ENCODE data around the gene ZMIZ1.

ZMIZ1 gene

GRCh38 chr10:79066411-79067240, 2.1 kb upstream of the ZMIZ1 start:
- peak; percentile 20 for DNase-seq

GRCh38 chr10:79067241-79068202, 1.2 kb upstream of the ZMIZ1 start:
- peak; percentile 62 for DNase-seq

GRCh38 chr10:79068203-79068561, 584 bp upstream of the ZMIZ1 start:
- no peak for DNase-seq

- peak; percentile 21 for DNase-seq
These were observed 737 bp downstream of the ZMIZ1 start for GRCh38 chr10:79069325-79070080.

- DNase-seq: no peak
These were observed 1.4 kb downstream of the ZMIZ1 start for GRCh38 chr10:79070081-79070605.

GRCh38 chr10:79070606-79071395, 2.0 kb downstream of the ZMIZ1 start:
- DNase-seq: peak; percentile 56

GRCh38 chr10:79071396-79071923, 2.7 kb downstream of the ZMIZ1 start:
- DNase-seq: no peak

GRCh38 chr10:79072041-79072441, 3.3 kb downstream of the ZMIZ1 start:
- peak; percentile 26 for DNase-seq

- DNase-seq: no peak
These were observed 4.4 kb downstream of the ZMIZ1 start for GRCh38 chr10:79072994-79073645.

- DNase-seq: no peak
These were observed 5.1 kb downstream of the ZMIZ1 start for GRCh38 chr10:79073784-79074432.

GRCh38 chr10:79074732-79075131, 6.0 kb downstream of the ZMIZ1 start:
- DNase-seq: no peak

- no peak for DNase-seq
These were observed 6.7 kb downstream of the ZMIZ1 start for GRCh38 chr10:79075418-79075817.

- DNase-seq: no peak
These were observed 8.9 kb downstream of the ZMIZ1 start for GRCh38 chr10:79077488-79078173.

- peak; percentile 43 for DNase-seq
These were observed 9.7 kb downstream of the ZMIZ1 start for GRCh38 chr10:79078367-79079053.

GRCh38 chr10:79079054-79079397, 10.3 kb downstream of the ZMIZ1 start:
- DNase-seq: peak; percentile 66

- DNase-seq: peak; percentile 48
These were observed 11.0 kb downstream of the ZMIZ1 start for GRCh38 chr10:79079490-79080355.

- peak; percentile 62 for DNase-seq
These were observed 12.7 kb downstream of the ZMIZ1 start for GRCh38 chr10:79081353-79082034.

GRCh38 chr10:79082035-79082373, 13.2 kb downstream of the ZMIZ1 start:
- no peak for DNase-seq
